Measurements from ENCODE around the gene PDLIM7.
A peak's percentile ranks its signal among the peaks of the same experiment; 100 is the strongest.
"Not testable (repeated sequence)": the region's sequence is repeated elsewhere in the genome, so short reads cannot be mapped to it uniquely, and the experiment has no call there.

The PDLIM7 gene

GRCh38 chr5:177491983-177492746, 5.2 kb downstream of the PDLIM7 start:
- no peak for DNase-seq (ENCODE audit: low spot score)

DNA sequence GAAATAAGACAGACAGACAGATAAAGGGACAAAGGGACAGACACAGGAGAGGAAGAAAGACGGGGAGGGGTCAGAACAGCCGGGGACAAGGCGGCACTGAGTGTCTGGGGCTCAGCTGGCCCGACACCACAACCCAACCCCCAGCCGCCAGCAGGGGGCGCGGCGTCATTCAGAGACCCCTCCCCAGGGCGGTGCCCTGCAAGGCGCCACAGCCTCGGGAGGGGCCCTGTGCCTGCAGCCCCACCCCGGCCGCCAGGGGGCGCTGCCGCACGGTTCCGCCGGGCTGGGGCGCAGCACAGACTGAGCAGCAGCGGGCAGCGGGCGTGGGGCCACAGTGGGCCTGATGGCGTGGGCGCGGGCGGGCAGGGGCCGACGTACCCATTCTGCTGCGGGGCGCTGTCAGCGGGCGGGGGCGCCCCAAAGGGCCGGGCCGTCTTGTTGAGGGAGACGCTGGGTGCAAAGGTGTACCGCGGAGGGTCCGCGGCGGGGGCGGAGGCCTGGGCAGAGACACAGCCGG, 5.9 kb downstream of the PDLIM7 start:
- peak; percentile 47 for DNase-seq (ENCODE audit: low spot score)

- DNase-seq (ENCODE audit: low spot score): no peak
Measured at GRCh38 chr5:177490992-177491391, 6.4 kb downstream of the PDLIM7 start.

DNA sequence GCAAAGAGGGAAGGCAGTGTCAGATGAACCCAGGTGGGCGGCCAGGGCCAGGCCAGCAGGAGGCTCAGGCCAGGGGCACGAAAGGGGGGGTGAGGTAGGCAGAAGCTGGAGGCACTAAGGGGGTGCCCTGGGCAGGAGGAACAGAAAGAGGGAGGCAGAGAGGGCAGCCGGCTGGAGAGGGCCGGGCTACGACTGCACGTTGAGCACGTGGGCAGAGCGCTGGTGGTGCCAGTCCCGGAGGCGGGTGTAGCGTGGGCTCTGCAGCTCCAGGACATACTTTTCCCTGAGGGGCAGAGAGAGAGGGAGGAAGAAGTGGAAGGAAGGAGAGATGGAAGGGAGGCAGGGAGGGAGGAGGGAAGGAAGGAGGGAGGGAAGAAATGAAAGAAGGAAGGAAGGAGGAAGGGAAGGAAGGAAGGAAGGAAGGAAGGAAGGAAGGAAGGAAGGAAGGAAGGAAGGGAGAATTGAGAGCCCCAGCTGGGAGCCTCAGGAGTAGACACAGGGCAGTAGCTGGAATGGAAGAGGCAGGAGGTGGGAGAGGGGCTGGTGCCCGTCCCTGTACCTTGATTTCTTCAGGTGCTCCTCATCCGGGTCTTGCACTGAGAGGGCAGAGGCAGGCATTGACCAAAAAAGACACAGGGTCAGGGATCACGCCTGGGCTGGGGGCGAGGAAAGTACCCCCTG, 7.0 kb downstream of the PDLIM7 start:
- no peak for DNase-seq (ENCODE audit: low spot score)

DNA sequence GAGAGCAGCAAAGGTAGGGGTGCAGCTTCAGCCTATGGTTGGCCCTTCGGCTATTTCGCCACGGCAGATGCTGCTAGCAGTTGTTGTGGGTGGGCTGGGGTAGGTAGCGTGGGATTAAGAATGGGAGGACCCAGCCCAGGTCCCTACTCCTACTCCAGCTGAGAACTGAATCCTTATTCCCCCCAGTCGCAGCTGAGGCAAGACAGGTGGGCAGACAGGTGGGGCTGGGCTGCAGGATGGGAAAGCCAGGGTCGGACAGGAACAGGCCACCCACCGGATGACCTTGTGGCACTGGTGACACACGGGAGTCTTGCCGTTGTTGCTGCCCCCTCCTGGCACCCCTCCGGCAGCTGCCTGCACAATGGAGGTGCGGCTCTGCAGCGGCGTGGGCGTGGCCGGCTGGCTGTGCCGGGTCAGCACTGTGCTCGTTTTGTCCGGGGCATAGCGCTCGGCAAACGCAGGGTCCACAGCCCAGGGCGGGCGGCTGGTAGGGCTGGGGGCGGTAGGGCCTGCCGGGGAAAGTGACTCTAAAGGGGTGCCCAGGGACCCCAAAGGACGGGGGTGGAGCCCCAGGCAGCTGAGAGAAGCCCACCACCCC, 8.2 kb downstream of the PDLIM7 start:
- DNase-seq (ENCODE audit: low spot score): no peak

- no peak for DNase-seq (ENCODE audit: low spot score)
Measured at GRCh38 chr5:177487975-177488374, 9.4 kb downstream of the PDLIM7 start.

GRCh38 chr5:177487144-177487543, 10.3 kb downstream of the PDLIM7 start:
- no peak for DNase-seq (ENCODE audit: low spot score)

GRCh38 chr5:177486256-177486655, 11.1 kb downstream of the PDLIM7 start:
- no peak for DNase-seq (ENCODE audit: low spot score)

GRCh38 chr5:177485753-177486152, 11.7 kb downstream of the PDLIM7 start:
- not testable (repeated sequence) for DNase-seq (ENCODE audit: low spot score)

- no peak for DNase-seq (ENCODE audit: low spot score)
Measured at GRCh38 chr5:177484902-177485549, 12.4 kb downstream of the PDLIM7 start.

GRCh38 chr5:177483994-177484901, 13.2 kb downstream of the PDLIM7 start:
- DNase-seq (ENCODE audit: low spot score): no peak

DNA sequence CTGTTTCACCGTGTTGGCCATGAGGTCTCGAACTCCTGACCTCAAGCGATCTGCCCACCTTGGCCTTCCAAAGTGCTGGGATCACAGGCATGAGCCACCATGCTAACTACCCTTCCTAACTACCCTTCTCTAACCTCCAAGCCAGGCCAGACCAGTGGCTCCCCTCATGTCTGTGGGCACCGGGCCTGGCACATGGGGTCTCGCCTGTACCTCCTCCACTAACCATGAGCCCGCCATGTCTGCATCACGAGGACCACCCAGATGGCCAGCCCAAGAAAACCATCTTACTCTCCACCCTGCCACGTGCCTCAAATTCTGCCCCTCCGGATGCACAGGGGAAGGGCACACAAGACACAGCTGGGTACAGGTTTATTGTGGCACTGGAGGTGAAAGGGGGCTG, 14.4 kb downstream of the PDLIM7 start:
- DNase-seq (ENCODE audit: low spot score): no peak

DNA sequence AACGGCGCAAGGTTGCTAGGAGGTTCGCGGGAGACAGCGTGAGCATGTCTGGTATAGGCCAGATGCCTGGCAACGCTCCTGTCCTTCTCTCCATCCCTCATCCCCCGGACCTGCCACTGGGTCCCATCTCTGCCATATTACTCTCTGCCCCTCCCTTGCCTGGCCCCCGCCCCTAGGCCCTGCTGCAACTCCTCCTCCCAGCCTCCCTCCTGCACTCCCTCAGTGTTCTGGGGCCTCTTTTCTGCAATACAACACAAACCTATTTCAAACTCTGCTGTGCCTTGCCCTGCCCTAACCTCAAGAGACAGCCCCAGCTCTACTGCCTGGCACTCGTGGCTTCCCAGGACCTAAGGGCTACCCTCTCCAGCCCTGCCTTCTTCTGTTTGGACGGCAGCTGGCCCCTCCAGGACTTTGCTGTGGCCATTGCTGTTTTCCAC, 15.0 kb downstream of the PDLIM7 start:
- no peak for DNase-seq (ENCODE audit: low spot score)

DNA sequence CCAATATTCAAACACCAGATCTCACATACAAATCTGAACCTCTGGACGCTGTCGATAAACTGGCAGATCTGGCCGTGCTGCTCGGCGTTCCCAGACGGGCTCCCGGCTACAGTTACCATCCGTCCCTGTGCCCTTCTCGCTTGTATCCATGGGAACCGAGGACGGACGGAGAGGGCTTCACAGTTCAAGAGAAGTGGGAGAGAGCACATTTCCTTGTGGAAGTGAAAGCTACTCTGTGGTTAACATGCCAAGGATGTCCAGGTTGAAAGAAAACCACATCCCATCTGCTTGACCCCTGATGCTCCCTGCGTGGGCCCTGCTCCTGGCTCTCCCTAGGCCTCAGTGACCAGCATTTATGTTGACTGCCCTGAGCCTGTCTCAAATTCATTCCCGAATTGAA, 17.6 kb downstream of the PDLIM7 start:
- no peak for DNase-seq (ENCODE audit: low spot score)

DNA sequence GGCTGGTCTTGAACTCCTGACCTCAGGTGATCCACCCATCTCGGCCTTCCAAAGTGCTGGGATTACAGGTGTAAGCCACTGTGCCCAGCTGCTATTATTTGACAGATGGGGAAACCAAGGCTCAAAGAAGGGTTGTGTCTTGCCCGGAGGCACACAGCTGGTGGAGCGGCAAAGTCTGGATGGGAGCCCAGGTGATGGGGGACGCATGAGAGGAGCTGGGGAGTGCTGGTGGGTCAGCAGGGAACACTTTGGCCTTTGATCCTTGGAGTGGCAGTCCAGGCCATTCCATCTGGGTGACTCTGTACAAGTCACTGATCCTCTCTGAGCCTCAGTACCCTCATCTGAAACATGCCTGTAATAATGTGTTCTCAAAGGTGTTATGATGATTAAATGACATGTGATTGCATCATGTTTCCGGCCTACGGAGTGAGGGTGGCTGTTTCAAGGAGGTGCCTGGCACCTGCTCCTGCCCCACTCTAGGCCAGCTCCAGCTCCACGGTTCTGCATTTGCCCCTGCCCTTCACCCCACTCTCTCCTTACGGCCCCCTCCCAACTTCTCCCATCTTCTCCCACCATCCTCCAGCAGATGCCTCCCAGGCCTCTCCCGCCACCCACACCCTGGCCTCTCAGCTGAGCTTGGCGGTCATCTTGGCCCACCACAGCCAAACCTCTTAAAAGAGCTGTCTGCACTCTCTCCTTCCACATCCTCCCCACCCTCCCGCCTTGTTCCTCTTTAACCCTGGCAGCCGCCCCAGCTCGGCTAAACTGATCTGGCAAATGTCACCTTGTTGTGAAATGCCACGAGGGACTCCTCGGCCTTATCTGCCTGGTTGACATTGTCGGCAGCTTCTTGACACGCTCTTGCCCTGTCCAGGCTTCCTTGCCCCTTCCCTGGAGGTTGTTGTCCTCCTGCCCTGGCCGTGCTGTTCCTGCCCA, 18.4 kb downstream of the PDLIM7 start:
- DNase-seq (ENCODE audit: low spot score): peak; percentile 43

DNA sequence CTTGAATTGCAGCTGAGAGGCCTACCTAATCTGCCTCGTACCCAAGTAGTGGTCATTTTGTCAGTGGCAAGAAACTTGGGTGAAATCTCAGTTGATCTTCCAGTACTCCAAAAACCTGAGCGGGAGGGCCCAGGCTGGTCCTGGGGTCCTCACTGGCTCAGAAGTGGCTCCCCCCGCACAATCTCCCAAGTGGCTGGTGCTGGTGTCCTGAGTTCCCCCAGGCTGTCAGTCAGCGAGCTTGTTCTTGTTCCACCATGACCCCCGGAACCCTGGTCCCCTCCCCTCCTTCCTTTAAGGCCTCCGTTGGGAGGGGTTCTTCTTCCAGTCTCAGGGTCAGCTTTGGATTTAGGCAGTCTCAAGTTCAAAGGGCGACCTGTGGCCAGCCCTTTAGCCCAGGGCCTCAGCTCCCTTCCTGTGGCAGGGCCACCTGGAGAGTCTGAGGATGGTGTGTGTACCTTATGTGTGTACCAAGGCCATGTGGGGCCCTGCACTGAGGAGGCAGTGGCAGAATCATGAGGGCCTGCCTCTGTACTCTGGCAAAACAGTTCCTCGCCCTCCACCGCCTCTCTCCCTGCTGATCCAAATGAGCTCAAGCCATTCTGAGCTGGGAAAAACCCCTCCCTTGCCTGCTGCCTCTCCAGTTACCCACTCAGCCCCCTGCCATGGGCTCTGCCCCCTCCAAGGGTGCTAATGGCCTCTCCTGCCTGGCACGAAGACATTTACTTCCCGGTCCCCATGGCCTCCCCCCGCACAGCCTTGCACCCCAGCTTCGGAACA, 19.5 kb downstream of the PDLIM7 start:
- no peak for DNase-seq (ENCODE audit: low spot score)

DNA sequence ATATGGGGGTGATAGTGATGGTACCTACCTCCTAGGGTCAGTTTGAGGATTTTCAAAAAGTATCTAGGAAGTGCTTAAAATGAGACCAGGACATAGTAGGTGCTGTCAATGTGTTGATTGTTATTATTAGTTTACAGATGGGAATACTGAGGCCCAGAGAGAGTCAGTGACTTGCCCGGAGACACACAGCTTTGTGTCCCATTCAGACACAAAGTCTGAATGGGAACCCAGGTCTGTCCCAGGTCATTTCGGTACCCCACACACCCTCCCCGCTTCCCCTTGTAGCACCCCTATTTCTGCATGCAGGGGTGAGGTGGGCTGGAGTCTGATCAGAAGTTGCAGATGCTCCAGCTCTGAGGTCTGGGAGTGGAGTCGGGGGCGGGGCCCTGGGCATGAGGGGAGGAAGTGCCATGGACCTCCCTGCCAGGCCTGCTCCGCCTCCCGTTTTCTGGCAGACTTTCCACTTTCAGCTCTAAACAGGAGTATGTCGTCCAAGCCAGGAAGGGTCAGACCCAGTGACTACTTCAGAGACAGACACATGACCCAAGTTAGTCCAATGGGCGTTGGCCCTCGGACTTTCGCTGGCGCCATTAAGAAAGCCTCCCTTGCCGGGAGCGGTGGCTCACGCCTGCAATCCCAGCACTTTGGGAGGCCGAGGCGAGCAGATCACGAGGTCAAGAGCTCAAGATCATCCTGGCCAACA, 20.7 kb downstream of the PDLIM7 start:
- no peak for DNase-seq (ENCODE audit: low spot score)

- no peak for DNase-seq (ENCODE audit: low spot score)
Measured at GRCh38 chr5:177475563-177476427, 21.6 kb downstream of the PDLIM7 start.
